ENCODE measurements around the gene UMAD1. TPM values are rescaled to one million over a fixed set of nuclear protein-coding genes. Genes with fewer than 3 reads are reported as not detected.
"Not testable (repeated sequence)": the region's sequence is repeated elsewhere in the genome, so short reads cannot be mapped to it uniquely, and the experiment has no call there.

UMAD1 gene
- total and polyA plus RNA-seq, 2 donors from 2014 or later: 18.0 to 20.3 TPM

DNA sequence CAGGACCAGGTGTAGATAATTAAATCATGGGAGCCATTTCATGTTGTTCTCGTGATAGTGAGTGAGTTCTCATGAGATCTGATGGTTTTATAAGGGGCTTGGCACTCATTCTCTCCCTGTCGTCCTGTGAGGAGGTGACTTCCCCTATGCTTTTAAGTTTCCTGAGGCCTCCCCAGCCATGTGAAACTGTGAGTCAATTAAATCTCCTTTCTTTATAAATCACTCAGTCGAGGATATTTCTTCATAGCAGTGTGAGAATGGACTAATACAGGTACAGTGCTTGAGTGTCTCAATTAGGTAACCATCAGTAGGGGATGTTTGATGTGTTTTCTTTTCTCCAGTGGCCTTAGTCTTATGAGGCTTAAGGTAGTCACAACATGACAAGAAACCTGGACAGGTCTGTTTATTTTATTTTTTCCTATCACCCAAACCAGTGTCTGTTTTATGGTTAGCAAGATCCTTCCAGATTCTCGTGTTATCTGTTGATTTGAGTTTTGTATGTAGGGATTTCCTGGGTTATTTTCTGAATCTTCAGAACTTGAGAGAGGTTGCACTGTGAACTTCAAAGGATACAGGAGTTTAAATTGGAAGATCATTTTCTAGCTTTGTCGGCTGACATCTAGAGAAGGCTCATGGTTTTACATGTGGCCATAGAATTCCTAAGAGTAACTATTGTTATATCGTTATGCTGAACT lies 32.1 kb downstream of the UMAD1 start:
- H3K9me3 ChIP-seq (ENCODE audit: control insufficient read depth in 2 of 3, insufficient read depth in 1 of 3, low read length in 3 of 3): no peaks in the 10 kb centered on the region
- no peak for FAIRE-seq

DNA sequence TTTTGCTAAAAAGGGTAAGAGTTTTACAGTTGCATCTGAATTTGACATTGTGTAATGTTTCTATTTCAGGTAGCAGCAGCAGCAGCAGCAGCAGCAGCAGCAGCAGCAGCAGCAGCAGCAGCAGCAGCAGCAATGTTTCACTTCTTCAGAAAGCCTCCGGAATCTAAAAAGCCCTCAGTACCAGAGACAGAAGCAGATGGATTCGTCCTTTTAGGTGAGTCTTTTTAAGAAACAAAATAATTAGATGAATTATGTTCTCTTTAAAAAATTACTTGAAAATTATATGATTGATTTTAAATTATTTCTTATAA lies 32.6 kb downstream of the UMAD1 start:
- Histone ChIP-seq H3K4me1 (ENCODE audit: control insufficient read depth in 2 of 3, insufficient read depth in 2 of 3, low read depth in 1 of 3, low read length in 3 of 3) (no peaks in the 10 kb centered on the region), H3K4me3 (ENCODE audit: low read length in 3 of 3) (no peak overlapping the region), H3K36me3 (ENCODE audit: control insufficient read depth in 2 of 3, insufficient read depth in 3 of 3, low read length in 3 of 3) (peaks cover 0 to 2% (median 0%) of the 10 kb centered on the region in 3 donors), H3K27ac (ENCODE audit: low read depth in 2 of 2, low read length in 2 of 2) (no peak overlapping the region), H3K9ac (ENCODE audit: low read length in 3 of 3) (no peak overlapping the region), H3K9me3 (ENCODE audit: control insufficient read depth in 2 of 3, insufficient read depth in 1 of 3, low read length in 3 of 3) (no peaks in the 10 kb centered on the region), H3K27me3 (ENCODE audit: control insufficient read depth, insufficient read depth, low read length) (no peaks in the 10 kb centered on the region)
- FAIRE-seq (no peak), DNase-seq (no peak)
- TF ChIP-seq, protein P1, sequence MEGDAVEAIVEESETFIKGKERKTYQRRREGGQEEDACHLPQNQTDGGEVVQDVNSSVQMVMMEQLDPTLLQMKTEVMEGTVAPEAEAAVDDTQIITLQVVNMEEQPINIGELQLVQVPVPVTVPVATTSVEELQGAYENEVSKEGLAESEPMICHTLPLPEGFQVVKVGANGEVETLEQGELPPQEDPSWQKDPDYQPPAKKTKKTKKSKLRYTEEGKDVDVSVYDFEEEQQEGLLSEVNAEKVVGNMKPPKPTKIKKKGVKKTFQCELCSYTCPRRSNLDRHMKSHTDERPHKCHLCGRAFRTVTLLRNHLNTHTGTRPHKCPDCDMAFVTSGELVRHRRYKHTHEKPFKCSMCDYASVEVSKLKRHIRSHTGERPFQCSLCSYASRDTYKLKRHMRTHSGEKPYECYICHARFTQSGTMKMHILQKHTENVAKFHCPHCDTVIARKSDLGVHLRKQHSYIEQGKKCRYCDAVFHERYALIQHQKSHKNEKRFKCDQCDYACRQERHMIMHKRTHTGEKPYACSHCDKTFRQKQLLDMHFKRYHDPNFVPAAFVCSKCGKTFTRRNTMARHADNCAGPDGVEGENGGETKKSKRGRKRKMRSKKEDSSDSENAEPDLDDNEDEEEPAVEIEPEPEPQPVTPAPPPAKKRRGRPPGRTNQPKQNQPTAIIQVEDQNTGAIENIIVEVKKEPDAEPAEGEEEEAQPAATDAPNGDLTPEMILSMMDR (IDR thresholded peaks at IDR 0.05; ENCODE audit: borderline replicate concordance, extremely low read depth, insufficient read depth): no peak
- intact Hi-C loops (cut with DNase I): no loop called here

More for the DNA sequence above, 32.1 kb downstream of the UMAD1 start:
- no peak overlapping the region for H3K9ac ChIP-seq (ENCODE audit: low read length in 3 of 3)
- no peak overlapping the region for H3K27ac ChIP-seq (ENCODE audit: low read depth in 2 of 2, low read length in 2 of 2)
- TF ChIP-seq, protein P1 (IDR thresholded peaks at IDR 0.05; ENCODE audit: borderline replicate concordance, extremely low read depth, insufficient read depth): no peak
- no peak overlapping the region for H3K4me3 ChIP-seq (ENCODE audit: low read length in 3 of 3)
- DNase-seq: no peak
- H3K4me1 ChIP-seq (ENCODE audit: control insufficient read depth in 2 of 3, insufficient read depth in 2 of 3, low read depth in 1 of 3, low read length in 3 of 3): no peaks in the 10 kb centered on the region
- peaks cover 0 to 2% (median 0%) of the 10 kb centered on the region in 3 donors for H3K36me3 ChIP-seq (ENCODE audit: control insufficient read depth in 2 of 3, insufficient read depth in 3 of 3, low read length in 3 of 3)
- no peaks in the 10 kb centered on the region for H3K27me3 ChIP-seq (ENCODE audit: control insufficient read depth, insufficient read depth, low read length)
- intact Hi-C loops (cut with DNase I): no loop called here

DNA sequence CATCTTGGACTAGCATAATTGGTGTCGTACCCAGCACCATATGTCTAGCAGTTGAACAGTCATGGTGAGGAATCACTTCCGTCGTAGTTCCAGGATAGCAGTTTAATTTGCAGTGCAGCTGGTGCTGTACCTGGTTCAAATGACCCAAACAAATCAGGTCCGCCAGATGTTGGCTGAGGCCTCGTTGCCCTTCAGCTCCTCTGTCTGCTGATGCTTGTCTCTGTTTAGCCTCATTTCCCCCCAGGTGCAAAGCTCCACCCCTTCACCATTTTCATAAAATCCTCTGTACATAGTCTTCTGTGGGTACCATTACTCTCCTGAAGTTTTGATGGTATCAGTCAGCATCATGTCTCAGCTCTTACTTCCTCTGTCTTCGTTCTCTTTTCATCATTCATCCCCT lies 35.1 kb downstream of the UMAD1 start:
- TF ChIP-seq, protein P1 (IDR thresholded peaks at IDR 0.05; ENCODE audit: borderline replicate concordance, extremely low read depth, insufficient read depth): no peak
- Histone ChIP-seq H3K9ac (ENCODE audit: low read length in 3 of 3) (no peak overlapping the region), H3K4me1 (ENCODE audit: control insufficient read depth in 2 of 3, insufficient read depth in 2 of 3, low read depth in 1 of 3, low read length in 3 of 3) (no peaks in the 10 kb centered on the region), H3K4me3 (ENCODE audit: low read length in 3 of 3) (no peak overlapping the region), H3K9me3 (ENCODE audit: control insufficient read depth in 2 of 3, insufficient read depth in 1 of 3, low read length in 3 of 3) (no peaks in the 10 kb centered on the region), H3K27me3 (ENCODE audit: control insufficient read depth, insufficient read depth, low read length) (no peaks in the 10 kb centered on the region), H3K36me3 (ENCODE audit: control insufficient read depth in 2 of 3, insufficient read depth in 3 of 3, low read length in 3 of 3) (peaks cover 0 to 2% (median 0%) of the 10 kb centered on the region in 3 donors), H3K27ac (ENCODE audit: low read depth in 2 of 2, low read length in 2 of 2) (no peak overlapping the region)
- FAIRE-seq (no peak), DNase-seq (no peak)
- intact Hi-C loops (cut with DNase I): no loop called here

DNA sequence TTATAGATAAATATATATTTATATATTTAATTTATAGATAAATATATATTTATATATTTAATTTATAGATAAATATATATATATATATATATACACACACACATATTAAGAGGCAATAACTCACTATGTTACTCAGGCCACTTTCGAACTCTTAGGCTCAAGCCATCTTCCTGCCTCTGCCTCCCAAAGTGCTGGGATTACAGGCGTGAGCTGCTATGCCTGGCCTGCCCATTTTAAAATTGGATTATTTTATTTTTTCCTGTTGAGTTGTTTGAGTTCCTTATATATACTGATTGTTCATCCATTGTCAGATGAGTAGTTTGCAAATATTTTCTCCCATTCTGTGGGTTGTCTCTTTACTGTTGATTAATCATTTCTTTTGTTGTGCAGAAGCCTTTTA lies 39.1 kb downstream of the UMAD1 start:
- peak in 1 of 5 donors; percentile 40 for DNase-seq
- H3K27me3 ChIP-seq (ENCODE audit: control insufficient read depth, insufficient read depth, low read length); H3K36me3 ChIP-seq (ENCODE audit: control insufficient read depth in 2 of 3, insufficient read depth in 3 of 3, low read length in 3 of 3); H3K9ac ChIP-seq (ENCODE audit: low read length in 3 of 3); H3K4me3 ChIP-seq (ENCODE audit: low read length in 3 of 3); H3K9me3 ChIP-seq (ENCODE audit: control insufficient read depth in 2 of 3, insufficient read depth in 1 of 3, low read length in 3 of 3); H3K4me1 ChIP-seq (ENCODE audit: control insufficient read depth in 2 of 3, insufficient read depth in 2 of 3, low read depth in 1 of 3, low read length in 3 of 3); intact Hi-C loops (cut with DNase I); FAIRE-seq; H3K27ac ChIP-seq (ENCODE audit: low read depth in 2 of 2, low read length in 2 of 2): not testable (repeated sequence)
